Sigmoid colon (tissue), 4 donors: ENCODE measurements around the gene TCF25.

Experiments used
- EP300 ChIP-seq, 4 donors: sonication (generic); formaldehyde crosslinking; IDR thresholded peaks; one replicate each; pipeline ENCODE4 v1.6.1; 2017; ENCODE audit warnings: antibody characterized with exemption in 4 of 4
- POLR2A ChIP-seq, 2 donors: fragments of 450-650 bp; IDR thresholded peaks; one replicate each; pipeline ENCODE4 v1.6.1; 2016; ENCODE audit warnings: antibody characterized with exemption in 2 of 2, mild to moderate bottlenecking in 2 of 2, moderate library complexity in 2 of 2
- TF ChIP-seq, protein P1 (sequence below), 4 experiments: fragments of 450-650 bp in 3 of 4; fragments of 200-600 bp in 1 of 4; IDR thresholded peaks; one replicate each; pipeline ENCODE4 v1.5.1; 2016 to 2019; ENCODE audit warnings: antibody characterized with exemption in 4 of 4, mild to moderate bottlenecking in 3 of 4, moderate library complexity in 2 of 4

DNA sequence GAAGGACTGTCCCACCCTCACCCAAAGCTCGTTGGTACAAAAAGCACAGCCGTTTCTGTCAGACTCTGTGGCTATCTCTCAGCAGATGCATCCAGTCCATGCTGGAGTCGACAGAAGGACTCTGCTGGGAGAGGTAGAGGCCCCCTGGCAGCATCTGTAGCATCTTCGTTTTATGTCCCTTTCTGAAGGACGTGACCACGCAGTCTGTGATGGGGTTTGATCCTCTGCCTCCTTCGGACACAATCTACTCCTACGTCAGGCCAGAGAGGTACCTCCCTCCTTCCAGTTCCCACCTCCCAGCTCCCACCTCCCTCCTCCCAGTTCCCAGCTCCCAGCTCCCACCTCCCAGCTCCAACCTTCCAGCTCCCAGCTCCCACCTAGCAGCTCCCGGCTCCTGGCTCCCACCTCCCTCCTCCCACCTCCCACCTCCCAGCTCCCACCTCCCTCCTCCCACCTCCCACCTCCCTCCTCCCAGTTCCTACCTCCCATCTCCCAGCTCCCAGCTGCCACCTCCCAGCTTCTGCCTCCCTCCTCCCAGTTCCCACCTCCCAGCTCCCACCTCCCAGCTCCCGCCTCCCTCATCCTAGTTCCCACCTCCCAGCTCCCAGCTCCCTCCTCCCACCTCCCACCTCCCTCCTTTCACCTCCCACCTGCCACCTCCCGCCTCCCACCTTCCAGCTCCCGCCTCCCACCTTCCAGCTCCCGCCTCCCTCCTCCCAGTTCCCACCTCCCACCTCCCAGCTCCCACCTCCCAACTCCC, 33.8 kb downstream of the TCF25 start:
- TF ChIP-seq EP300 (IDR thresholded peaks at IDR 0.05) (no peak), POLR2A (IDR thresholded peaks at IDR 0.05) (no peak)
- TF ChIP-seq, protein P1, sequence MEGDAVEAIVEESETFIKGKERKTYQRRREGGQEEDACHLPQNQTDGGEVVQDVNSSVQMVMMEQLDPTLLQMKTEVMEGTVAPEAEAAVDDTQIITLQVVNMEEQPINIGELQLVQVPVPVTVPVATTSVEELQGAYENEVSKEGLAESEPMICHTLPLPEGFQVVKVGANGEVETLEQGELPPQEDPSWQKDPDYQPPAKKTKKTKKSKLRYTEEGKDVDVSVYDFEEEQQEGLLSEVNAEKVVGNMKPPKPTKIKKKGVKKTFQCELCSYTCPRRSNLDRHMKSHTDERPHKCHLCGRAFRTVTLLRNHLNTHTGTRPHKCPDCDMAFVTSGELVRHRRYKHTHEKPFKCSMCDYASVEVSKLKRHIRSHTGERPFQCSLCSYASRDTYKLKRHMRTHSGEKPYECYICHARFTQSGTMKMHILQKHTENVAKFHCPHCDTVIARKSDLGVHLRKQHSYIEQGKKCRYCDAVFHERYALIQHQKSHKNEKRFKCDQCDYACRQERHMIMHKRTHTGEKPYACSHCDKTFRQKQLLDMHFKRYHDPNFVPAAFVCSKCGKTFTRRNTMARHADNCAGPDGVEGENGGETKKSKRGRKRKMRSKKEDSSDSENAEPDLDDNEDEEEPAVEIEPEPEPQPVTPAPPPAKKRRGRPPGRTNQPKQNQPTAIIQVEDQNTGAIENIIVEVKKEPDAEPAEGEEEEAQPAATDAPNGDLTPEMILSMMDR (IDR thresholded peaks at IDR 0.05): no peak
